ENCODE measurements around the gene HMGB4.

The HMGB4 gene

GRCh38 chr1:33854091-33854490 is 9.8 kb upstream of the HMGB4 start:
- TF ChIP-seq ZFX (IDR thresholded peaks at IDR 0.05) (no peak), CTCF (conservative IDR thresholded peaks at IDR 0.05) (no peak)

DNA sequence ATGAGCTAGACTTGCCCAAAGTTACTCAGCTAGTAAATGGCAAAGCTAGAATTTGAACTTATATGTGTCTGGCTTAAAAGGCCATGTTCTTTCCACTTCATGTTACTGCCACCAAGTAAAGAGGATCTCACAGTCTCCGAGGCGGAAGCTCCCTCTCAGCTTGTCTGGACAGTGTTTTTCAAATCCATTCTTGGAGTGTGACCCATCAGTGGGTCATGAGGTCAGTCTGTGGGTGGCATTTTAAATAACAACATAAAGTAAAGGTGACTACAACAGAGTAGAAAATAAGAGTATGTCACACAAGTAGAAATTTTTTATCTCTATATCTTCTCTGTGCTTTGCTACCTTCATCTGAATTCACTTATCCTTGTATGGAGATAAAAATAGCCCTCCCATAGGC is 3.2 kb upstream of the HMGB4 start:
- H3K27ac ChIP-seq: no peak overlapping the region
- no peak for TF ChIP-seq CTCF (conservative IDR thresholded peaks at IDR 0.05)
- no peak for TF ChIP-seq ZFX (IDR thresholded peaks at IDR 0.05)

More at GRCh38 chr1:33854091-33854490, 9.8 kb upstream of the HMGB4 start:
- H3K27ac ChIP-seq: no peak overlapping the region

DNA sequence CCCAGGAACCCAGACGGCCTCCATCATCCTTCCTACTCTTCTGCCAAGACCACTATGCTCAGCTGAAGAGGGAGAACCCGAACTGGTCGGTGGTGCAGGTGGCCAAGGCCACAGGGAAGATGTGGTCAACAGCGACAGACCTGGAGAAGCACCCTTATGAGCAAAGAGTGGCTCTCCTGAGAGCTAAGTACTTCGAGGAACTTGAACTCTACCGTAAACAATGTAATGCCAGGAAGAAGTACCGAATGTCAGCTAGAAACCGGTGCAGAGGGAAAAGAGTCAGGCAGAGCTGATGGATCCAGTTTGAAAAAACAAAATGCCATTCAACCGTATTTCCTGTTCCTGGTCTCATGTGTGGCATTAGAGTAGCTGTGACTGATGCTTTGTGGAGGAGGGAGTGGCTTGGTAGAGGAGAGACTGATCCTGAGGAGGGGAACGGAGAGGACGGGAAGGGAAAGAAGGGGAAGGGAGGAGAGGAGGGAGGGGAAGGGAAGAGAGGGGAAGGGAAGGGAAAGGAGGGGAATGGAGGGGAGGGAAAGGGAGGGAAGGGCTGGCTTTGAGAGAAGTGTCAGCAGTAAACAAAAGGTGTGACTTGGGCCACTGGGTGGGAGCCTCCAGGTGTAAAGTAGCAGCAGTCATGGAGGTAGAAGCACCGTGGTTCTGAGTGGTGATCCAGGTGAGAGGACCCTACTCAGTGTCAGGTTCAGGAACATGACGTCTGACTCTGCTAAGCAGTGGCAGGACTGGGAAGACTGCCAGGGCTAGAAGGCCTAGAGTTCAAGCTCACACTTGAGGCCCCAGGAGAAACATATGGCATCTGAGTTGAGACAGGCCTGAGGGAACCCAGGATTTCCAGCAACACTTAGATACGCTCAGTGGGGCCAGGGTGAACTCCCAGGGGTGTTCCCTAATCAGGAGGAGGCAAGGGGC is 846 bp downstream of the HMGB4 start:
- no peak overlapping the region for H3K27ac ChIP-seq
- TF ChIP-seq ZFX (IDR thresholded peaks at IDR 0.05): no peak
- TF ChIP-seq CTCF (conservative IDR thresholded peaks at IDR 0.05): no peak

- H3K27ac ChIP-seq: no peak overlapping the region
- no peak for TF ChIP-seq CTCF (conservative IDR thresholded peaks at IDR 0.05)
- no peak for TF ChIP-seq ZFX (IDR thresholded peaks at IDR 0.05)
These were observed 2.4 kb downstream of the HMGB4 start for GRCh38 chr1:33866281-33866680.

- H3K27ac ChIP-seq: no peak overlapping the region
- TF ChIP-seq ZFX (IDR thresholded peaks at IDR 0.05) (no peak), CTCF (conservative IDR thresholded peaks at IDR 0.05) (no peak)
These were observed 3.8 kb downstream of the HMGB4 start for GRCh38 chr1:33867684-33868083.

- TF ChIP-seq ZFX (IDR thresholded peaks at IDR 0.05) (no peak), CTCF (conservative IDR thresholded peaks at IDR 0.05) (no peak)
- no peak overlapping the region for H3K27ac ChIP-seq
These were observed 8.4 kb downstream of the HMGB4 start for GRCh38 chr1:33872275-33872674.

- H3K27ac ChIP-seq: no peak overlapping the region
- no peak for TF ChIP-seq CTCF (conservative IDR thresholded peaks at IDR 0.05)
- no peak for TF ChIP-seq ZFX (IDR thresholded peaks at IDR 0.05)
These were observed 8.8 kb downstream of the HMGB4 start for GRCh38 chr1:33872683-33873082.
